Measurements from ENCODE around the gene FBLN5.

DNA sequence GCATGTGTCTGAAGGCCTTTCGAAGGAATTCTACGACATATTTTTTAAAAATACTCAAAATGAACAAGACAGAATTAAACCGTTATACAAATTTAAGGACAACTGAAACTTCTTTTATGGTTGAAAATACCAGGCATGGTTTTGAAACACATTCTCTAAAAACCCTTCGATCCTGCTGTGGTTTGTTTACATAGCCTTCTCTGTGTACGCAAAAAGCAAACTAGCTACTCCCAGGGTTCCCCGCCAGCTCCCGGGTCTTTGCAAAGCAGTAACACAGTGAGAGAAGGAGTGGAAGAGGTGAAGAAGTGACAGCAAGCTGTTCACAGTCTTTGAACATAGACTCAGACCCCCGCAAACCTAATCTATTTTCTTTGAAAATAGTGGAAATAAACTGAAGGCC is 77.9 kb downstream of the FBLN5 start:
- TF ChIP-seq, protein P1, sequence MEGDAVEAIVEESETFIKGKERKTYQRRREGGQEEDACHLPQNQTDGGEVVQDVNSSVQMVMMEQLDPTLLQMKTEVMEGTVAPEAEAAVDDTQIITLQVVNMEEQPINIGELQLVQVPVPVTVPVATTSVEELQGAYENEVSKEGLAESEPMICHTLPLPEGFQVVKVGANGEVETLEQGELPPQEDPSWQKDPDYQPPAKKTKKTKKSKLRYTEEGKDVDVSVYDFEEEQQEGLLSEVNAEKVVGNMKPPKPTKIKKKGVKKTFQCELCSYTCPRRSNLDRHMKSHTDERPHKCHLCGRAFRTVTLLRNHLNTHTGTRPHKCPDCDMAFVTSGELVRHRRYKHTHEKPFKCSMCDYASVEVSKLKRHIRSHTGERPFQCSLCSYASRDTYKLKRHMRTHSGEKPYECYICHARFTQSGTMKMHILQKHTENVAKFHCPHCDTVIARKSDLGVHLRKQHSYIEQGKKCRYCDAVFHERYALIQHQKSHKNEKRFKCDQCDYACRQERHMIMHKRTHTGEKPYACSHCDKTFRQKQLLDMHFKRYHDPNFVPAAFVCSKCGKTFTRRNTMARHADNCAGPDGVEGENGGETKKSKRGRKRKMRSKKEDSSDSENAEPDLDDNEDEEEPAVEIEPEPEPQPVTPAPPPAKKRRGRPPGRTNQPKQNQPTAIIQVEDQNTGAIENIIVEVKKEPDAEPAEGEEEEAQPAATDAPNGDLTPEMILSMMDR (conservative IDR thresholded peaks at IDR 0.05 in 1 of 2, IDR thresholded peaks at IDR 0.05 in 1 of 2; ENCODE audit: low read depth in 1 of 2, low read length in 2 of 2) = no peak
- no peak for TF ChIP-seq EZH2 (IDR thresholded peaks at IDR 0.05; ENCODE audit: low read length, missing control alignments)

Data from fibroblast of lung (primary cell).